Activated CD4-positive, alpha-beta T cell treated with anti-CD3 and anti-CD28 coated beads, Interleukin-2, amount 50 U/mL, for 16 hours (primary cell): Measurements from ENCODE around the gene SORCS2.

Experiments
- DNase-seq: peaks from one replicate; pipeline ENCODE4 v3.0.0-alpha.2; 2020

The SORCS2 gene

DNA sequence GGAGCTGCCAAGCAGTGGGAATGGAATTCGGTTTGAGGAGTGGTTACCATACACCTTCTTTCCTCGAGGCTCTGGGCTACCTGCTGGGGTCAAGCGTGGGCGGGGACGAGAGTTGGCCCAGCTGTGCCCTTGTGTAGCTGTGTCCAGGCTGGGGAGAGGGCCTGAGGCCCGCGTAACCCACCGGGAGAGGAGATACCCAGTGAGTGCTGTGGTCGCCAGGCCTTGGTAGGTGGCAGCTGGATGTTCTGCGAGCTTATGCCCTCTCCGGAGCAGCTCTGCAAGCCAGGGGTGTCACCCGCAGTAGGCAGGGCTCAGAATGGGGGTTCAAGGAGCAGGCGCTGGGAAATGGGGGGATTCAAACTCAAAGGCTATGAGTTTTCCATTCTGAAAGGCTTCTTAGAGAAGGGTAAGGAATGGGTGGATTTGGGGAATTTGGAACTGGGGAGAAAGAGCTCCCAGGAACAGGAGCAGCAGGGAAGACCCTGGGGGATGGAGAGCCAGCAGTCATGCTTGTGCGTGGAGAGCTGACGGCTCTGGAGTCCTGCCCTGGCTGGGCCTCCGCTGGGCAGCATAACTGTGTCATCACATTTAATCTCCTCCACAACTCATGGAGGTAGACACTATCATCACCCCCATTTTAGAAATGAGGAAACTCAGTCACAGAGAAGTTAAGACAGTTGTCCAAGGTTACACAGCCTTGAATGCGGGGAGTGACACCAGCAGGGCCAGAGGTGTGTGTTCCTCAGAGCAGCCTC lies 117.5 kb downstream of the SORCS2 start:
- no peak for DNase-seq

DNA sequence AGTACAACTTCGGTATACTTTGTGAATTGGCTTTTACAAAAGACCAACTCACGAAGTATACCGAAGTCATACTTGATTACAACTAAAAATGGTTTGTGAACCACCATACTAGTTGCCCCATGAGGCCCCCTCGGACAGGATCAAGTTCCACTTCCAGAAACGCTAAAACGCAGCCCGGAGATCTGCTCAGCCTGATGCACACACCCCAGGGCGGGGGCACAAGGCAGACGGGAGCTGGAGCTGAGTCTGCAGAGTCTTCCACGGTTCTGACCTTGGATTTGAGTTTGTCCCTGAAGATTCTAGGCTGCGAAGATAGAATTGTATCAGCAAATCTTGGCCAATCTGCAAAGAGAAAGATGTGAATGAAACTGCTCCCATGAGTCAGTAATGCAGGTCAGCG lies 118.1 kb downstream of the SORCS2 start:
- no peak for DNase-seq

DNA sequence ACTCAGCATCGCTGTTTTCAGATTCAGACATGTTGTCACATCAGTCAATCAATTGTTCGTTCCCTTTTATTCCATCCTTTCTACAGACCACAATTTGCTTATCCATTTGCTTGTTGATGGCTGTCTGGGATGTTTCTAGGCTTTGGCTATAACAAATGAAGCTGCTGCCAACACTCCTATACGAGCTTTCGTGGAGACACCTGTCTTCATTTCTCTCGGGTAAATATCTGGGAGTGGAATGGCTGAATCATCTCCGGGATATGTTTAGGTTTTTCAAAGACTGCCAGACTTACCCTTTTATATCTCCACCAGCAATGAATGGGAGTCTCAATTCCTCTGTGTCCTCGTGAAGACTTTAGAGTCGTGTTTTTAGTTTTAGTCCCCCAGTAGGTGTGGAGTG lies 118.9 kb downstream of the SORCS2 start:
- no peak for DNase-seq

DNA sequence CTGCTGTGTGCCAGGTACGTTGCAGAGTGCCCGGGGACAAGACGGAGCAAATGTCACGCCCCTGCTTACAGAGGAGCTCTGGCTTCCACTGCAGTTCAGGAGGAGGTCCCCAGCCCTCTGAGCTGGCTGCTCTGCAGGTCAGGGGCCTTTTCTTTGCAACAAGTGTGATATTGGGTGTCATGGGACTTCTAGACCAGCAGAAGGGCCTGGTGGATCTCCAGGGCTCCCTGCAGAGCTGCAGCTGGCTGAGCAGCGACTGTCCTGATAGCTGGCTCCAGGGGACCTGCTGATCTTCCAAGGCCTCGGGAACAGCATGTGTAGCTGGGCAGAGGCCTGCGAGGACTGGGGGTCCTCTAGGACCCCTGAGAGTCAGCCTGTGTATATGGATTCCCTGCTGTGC lies 120.4 kb downstream of the SORCS2 start:
- DNase-seq = no peak

DNA sequence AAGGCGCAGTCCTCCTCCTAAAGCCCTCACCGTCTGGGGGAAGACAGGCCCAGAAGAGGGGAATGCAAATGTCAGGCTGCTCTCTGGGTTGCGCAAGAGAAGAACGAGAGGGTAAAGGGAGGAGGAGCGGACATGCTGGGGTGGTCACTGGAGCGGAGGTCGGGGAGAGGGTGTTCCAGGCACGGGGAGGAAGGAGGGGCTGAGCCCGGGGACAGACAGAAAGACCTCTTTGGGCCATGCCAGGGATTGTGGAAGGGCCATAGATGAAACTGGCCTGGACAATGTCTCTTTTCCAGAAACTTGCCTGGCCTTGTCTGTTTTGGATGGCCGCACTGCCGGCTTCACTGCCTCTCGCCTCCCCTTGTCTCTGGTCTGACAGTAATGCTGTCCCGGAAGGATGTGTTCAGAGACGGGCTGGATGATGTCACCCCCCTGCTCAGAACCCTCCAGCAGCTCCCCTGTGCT lies 121.0 kb downstream of the SORCS2 start:
- no peak for DNase-seq

DNA sequence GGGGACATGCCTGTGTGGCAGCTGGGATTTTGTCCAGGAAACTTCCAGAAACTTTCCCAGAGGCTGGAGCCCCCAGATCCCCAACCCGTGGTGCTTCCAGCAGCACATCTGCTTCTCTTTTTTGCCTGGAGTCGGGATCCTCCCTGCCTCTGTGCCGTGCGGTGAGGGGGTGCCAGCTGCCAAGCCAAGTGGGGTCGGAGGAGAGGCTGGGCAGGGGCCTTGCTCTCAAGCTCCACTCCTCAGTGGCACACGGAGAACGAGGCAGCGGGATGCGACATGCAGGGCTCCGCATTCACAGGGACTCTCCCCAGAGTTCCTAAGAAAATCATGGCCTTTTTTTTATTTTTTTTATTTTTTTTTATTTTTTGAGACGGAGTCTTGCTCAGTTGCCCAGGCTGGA lies 121.7 kb downstream of the SORCS2 start:
- no peak for DNase-seq

DNA sequence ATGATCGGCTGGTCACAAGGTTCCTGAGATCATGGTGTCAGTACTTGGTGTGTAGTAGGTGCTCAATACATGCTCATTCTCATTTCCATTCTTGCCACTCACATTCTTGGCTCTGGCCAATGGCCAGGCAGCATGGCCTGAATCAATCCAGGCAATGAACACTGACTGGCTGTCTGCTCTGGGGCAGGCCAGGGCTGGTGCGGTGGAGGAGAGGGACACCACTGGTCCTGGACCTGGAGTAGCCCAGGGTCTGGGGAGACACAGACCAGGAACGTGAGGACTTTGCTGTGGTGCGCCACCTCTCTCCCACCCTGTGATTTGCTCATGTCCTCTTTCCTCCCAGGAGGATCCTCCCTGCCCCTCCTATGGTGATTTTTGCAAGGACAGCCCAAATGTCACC lies 122.9 kb downstream of the SORCS2 start:
- DNase-seq = no peak

DNA sequence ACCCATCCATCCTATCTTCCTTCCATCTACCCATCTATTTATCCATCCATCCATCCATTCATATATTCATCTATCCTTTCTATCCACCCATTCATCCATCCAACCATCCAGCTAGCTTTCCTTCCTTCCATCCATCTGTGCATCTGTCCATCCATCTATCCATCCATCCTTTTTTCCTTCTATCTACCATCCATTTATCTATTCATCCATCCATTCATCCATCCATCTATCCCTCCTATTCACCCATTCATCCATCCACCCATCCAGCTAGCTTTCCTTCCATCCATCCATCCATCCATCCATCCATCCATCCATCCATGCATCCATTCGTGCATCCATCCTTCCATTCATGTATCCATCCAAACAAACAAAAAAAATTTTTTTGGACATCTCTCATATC lies 123.6 kb downstream of the SORCS2 start:
- no peak for DNase-seq

DNA sequence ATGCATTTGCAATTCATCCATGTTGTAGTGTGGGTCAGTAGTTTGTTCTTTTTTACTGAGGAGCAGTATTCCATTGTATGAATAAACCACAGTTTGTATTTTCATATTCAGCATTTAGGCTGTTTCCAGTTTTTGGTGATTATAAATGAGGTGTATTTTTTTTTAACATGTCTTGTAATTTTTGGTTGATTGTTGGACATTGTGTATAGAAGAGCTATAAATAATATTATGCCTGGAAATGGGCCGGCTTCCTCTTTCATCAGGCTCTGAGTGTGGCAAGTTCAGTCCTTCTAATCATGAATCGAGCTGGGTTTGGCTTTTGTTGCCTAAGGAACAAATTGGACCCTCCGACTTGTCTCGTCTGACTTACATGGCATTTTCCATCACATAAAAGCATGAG lies 126.7 kb downstream of the SORCS2 start:
- no peak for DNase-seq

DNA sequence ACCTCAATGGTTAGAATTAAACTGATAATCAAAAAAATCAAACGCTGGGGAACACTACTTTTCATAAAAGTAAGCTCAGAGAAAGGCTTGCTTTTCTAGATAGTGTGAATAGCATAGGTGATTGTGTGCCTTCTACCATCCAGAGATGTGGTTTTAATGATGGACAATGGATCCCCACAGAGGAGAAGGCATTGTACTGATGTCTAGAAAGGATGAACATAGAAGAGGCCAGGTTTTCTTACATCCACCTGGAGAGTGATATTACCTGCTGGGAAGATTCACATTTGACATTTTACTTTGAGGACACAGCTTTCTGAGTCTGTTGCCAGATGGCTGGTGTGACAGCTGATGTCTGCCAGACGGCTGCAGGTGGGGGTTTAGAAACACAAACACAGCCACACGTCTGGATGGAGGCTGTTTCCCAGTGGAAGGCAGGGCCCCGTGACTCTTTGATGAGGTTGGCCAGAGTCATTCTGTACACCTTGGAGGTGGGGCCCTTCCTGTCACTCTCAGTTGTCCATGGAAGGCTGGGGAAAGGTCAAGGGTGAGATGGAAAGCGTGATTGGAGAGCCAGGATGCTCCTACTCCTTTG lies 128.0 kb downstream of the SORCS2 start:
- DNase-seq = no peak

DNA sequence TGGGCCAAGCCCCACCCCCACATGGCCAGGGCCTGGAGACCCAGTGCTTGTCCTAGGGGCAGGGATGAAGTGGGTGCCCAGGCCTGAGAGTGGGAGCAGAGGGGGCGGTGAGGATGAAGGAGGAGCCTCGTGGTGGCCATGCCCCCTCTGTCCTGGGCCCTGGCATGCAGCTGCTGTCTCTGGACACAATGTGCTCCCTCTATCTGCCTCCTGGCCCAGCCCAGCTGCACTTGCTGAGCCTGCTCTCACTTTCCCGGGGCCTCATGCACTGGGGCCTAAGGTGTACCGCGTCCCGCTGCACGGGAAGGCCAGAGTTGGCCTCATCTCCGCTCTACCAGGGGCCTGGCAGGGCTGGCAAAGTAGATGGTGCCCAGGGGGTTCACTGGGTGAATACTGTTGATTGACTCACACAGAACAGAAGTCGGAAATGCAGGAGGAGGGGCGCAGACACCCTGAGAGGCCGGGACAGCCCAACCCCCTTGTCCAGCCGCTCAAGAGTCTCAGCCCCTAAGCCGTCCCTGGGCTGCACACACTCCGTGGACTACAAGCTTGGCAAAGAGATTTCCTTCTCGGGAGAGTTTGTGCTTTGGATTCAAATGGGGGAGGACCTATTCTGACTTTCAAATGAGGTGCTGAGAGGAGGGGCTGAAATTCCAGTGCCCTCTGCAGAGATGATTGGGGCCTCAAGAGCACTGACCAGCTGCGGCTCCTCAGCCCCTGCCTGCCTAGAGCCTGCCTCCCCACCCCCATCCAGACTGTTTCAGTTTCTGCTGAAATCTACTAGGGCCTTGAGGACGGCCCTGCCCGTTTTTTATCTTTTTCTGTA lies 130.0 kb downstream of the SORCS2 start:
- DNase-seq = no peak

DNA sequence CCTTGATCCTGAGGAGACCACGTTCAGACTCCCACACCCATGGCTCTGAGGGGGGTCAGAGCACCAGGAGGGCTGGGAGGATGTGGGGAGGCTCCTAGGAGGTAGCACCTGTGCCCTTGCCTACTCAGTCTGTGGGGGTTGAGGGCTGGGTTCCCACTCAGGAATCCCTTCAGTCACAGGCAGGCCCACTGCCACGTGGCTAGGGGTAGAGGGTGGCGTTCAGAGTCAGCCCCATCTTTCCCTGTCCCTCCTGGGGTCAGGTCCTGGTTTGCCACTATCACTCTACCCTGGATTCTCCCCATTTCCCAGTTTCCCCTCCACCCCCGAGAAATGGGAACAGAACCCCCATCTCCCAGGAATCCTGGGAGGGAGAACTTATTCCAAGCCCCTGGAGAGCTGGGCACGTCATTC lies 131.1 kb downstream of the SORCS2 start:
- no peak for DNase-seq

DNA sequence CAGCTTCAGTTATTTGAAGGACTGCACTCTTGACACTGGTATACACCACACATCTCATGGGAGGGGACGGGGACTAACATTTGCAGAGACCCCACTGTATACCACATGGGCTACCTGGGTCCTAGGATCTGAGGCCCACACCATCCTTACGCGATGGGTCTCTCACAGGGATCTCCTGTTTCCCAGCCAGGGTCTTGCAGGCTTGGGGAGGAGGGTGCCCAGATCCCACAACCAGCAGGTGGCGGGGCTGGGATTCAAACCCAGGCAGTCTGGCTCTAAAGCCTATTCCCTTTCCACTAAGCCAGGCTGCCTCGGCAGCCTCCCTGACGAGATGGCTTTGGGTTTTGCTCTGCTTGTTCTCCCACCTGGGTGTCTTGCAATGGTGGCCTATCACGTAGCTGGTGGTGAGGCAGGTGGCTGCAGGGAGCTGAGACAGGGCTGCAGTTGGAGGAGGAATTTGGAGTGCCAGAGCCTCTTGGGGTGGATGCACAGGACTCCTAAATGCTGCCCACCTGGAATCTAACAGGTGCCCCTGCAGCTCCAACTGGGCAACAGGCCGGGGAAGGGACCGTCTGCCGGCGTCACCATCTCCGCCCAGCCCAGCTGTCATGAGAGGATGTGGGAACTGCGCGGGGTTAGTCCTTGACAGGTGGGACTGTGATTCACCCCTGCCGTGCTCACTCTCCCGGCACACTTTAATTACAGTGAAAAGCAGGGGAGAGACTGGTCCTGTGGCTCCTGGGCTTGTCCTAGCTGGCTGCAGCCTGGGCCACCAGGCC lies 131.7 kb downstream of the SORCS2 start:
- no peak for DNase-seq

DNA sequence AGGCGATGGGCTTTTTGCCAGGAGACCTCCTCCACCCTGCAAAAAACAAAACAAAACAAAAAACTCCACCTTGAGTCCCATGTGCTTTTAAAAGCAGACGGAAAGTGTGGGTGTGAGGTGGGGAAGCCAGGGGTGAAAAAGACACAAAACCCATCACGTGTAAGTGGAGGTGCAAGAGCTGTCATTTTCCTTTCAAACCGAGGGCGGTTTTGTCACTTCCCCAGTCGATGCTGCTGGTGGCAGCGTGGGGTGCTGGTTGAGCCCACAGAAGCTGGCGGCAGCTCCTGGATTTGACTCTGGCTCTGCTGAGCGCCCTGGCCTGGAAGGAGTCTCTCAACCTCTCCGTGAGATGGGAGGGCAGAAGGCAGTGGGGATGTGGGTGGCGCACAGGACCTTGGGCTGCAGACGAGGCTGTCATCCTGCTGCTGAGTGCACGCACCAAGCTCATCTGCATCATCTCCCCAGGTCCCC lies 132.3 kb downstream of the SORCS2 start:
- DNase-seq = no peak

DNA sequence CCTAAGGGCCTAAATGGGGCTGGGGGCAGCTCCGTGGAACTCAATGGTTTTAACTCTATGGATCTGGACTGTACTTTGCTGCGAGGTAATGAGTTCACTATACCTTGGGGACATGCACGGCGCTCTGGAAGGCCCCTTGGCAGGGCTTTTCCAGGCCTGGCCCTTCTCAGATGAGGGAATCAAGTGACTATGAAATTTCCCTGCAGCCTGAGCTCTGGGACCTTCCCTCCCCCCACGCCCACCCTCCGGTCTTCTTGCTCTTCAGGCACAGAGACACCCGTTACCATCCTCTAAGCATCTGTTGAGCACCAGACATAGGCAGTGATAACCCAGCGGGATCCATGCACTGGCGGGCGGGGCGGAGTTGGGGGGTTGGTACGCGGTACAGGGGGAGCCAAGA lies 133.2 kb downstream of the SORCS2 start:
- DNase-seq = no peak

DNA sequence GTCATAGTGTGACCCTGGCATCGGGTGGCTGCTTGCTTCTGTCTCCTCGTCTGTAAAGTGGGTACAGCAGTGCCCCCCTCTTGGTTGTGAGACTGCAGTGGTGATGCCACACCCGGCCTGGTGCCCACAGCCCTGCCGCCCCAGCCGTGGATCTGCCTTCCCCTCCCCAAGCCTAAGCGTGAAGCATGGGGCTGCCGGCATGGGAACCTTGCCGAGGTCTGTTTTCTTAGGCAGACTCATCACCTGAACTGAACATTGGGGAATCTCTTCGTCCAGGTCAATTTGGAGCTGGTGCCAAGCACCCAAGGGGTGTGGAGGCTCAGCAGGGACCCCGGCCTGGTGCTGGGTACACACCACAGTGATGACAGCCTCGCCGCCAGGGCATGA lies 134.0 kb downstream of the SORCS2 start:
- DNase-seq = no peak

DNA sequence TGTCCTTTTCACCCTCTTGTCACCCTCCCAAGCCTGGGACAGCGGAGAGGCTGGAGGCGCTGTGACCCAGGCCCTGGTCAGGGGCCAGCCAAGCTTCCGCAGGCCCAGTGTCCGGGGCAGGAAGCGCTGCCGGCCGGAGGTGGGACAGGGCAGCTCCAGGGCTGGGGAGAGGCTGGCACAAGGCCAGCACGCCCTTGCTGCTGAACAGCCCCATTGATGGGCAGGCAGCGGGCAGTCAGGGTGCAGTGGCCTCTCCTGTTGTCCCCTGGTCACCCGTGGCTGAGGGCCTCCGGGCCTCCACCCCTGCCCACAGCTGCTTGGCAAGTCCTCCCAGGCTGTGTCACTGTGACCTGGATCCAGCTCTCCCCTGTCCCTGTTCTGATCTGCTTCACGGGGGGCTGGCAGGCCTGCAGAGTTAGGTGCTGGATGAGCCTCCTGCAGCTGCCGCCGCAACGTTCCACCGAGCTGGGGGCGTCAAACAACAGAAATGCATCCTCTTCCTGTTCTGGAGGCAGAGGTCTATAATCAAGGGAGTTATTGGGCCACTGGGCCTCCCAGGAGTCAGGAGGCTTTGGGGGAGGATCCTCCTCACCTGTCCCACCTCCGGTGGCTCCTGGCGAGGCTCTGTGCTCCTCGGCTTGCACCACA lies 134.5 kb downstream of the SORCS2 start:
- no peak for DNase-seq

DNA sequence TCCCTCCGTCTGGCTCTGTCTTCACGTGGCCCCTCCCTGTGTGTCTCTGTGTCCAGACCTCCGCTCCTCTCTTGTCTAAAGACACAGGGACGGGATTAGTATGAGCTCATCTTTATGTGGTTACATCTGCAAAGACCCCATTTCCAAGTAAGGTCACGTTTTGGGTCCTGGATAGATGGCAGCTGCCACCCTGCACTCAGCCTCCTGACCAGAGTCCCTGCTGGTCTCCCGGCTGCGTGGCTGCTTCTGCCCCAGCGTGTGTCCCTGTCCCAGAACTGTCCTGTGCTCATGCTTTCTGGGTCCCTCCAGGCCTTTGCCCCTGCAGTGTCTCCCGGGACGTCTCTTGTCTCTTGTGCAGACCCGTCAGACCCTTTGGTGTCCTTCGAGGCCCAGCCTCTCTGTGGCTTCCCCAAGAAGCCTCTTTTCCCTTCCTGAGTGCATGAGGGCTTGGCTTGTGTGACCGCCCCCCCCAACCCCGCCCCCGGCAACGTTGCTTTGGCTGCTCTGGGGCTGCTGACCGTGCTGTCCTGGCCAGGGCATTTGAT lies 135.1 kb downstream of the SORCS2 start:
- no peak for DNase-seq

DNA sequence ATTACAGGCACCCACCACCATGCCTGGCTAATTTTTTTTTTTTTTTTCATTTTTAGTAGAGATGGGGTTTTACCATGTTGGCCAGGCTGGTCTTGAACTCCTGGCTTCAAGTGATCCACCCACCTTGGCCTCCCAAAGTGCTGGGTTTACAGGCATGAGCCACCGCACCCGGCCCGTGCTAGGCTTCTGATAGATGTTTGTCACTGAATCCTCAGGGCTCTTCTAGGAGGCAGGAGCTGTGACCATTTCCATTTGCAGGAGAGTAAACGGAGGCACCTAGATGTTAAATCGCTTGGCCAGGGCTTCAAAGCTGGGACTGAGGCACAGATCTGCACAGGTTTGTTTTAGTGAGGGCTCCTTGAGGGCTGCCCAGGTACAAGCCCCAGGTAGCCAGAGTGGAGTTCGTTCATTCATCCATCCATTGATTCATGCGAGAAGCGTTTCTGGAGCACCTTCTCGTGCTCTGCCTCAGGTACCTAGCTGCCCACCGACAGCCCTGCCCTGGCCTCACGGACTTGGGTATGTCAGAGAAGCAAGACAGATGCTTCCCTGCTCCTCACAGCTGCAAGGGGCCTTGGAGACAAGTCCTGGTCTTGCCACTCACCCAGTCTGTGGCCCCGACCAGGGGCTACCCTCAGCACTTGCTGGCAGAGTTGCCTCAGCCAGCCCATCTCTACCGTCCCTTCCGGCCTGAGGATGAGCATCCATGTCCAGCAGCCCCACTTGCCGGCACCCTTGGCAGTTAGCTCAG lies 136.0 kb downstream of the SORCS2 start:
- no peak for DNase-seq

DNA sequence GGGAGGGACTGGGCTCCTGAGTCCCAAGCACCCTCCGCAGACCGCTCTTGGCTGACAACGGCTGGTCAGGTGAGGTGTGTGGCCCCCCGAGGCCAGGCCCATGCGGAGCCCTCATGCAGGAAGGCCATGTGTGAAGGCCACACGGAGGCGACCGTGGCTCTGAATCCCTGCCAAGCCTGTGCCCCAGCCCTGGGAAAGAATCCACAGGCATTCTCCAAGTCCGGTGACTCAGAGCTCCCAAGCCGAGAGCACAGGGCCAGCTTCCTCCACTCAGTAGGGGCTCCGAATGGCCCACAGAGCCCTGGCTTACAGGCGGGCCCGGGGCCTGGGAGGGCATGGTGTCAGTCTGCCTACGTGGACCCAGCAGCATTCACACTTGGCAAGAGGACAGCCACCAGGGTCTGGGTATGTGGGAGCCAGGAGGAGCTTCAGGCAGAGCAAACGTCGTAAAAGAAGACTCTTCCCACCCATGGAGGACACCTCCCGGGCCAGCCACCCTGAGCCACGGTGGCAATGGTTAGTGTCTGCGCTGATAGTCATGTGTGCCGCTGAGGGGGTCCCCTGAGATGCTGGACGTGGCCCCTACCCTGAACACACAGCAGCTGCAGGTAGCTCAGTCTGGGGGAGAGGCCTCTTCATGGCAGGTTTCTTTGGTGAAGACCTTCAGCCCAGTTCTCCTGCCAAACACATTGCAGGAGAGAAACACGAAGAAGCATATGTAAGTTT lies 136.7 kb downstream of the SORCS2 start:
- DNase-seq = no peak
